ENCODE results near the gene ZKSCAN8.
"Not testable (repeated sequence)": the region's sequence is repeated elsewhere in the genome, so short reads cannot be mapped to it uniquely, and the experiment has no call there.

Gene ZKSCAN8

GRCh38 chr6:28141500-28142329 is at the start of gene ZKSCAN8:
Gene ZKSCAN8, plus strand, starts transcription at chr6:28141883. Its CDS starts 6,525 bp downstream, at chr6:28148408.
- H3K4me3 ChIP-seq (ENCODE audit: low read depth, low read length): peak within 1 kb of the TSS; percentile 94
- no peak for TF ChIP-seq CTCF (IDR thresholded peaks at IDR 0.05; ENCODE audit: low read depth, low read length)

GRCh38 chr6:28102222-28102621 is 39.5 kb upstream of the ZKSCAN8 start:
- not testable (repeated sequence) for H3K4me3 ChIP-seq (ENCODE audit: low read depth, low read length)

- not testable (repeated sequence) for H3K4me3 ChIP-seq (ENCODE audit: low read depth, low read length)
Measured at GRCh38 chr6:28102699-28103098, 39.0 kb upstream of the ZKSCAN8 start.

GRCh38 chr6:28104392-28105244 is 37.1 kb upstream of the ZKSCAN8 start:
- TF ChIP-seq CTCF (IDR thresholded peaks at IDR 0.05; ENCODE audit: low read depth, low read length): peak; percentile 75
- H3K4me3 ChIP-seq (ENCODE audit: low read depth, low read length): peak overlapping the region; percentile 71

GRCh38 chr6:28105245-28105639 is 36.4 kb upstream of the ZKSCAN8 start:
- TF ChIP-seq CTCF (IDR thresholded peaks at IDR 0.05; ENCODE audit: low read depth, low read length): no peak
- peak overlapping the region; percentile 71 for H3K4me3 ChIP-seq (ENCODE audit: low read depth, low read length)

GRCh38 chr6:28107506-28107905 is 34.2 kb upstream of the ZKSCAN8 start:
- H3K4me3 ChIP-seq (ENCODE audit: low read depth, low read length): no peak overlapping the region
- no peak for TF ChIP-seq CTCF (IDR thresholded peaks at IDR 0.05; ENCODE audit: low read depth, low read length)

GRCh38 chr6:28111964-28112363 is 29.7 kb upstream of the ZKSCAN8 start:
- no peak for TF ChIP-seq CTCF (IDR thresholded peaks at IDR 0.05; ENCODE audit: low read depth, low read length)
- H3K4me3 ChIP-seq (ENCODE audit: low read depth, low read length): no peak overlapping the region

GRCh38 chr6:28115799-28116198 is 25.9 kb upstream of the ZKSCAN8 start:
- TF ChIP-seq CTCF (IDR thresholded peaks at IDR 0.05; ENCODE audit: low read depth, low read length): no peak
- no peak overlapping the region for H3K4me3 ChIP-seq (ENCODE audit: low read depth, low read length)
